ENCODE data around the gene NUDT1. TPM values are rescaled to one million over a fixed set of nuclear protein-coding genes. Genes with fewer than 3 reads are reported as not detected.
A peak's percentile ranks its signal among the peaks of the same experiment; 100 is the strongest.

Gene NUDT1
- total RNA-seq, 1 donor from 2014 or later: 12.0 TPM

GRCh38 chr7:2247141-2247995 is 5.3 kb downstream of the NUDT1 start:
- Histone ChIP-seq H3K27ac (ENCODE audit: low read depth, low read length) (no peak overlapping the region), H3K9ac (ENCODE audit: low read length) (no peak overlapping the region)
- no peak overlapping the region for H3K27ac Mint-ChIP-seq (ENCODE audit: unreplicated experiment)

GRCh38 chr7:2248984-2249694 is 7.1 kb downstream of the NUDT1 start:
- Histone ChIP-seq H3K4me2 (ENCODE audit: low read length) (peak overlapping the region; percentile 56), H2AFZ (ENCODE audit: low read depth, low read length) (peak overlapping the region; percentile 20), H3K27ac (ENCODE audit: low read depth, low read length) (peak overlapping the region; percentile 88), H3K79me2 (ENCODE audit: insufficient read depth, low read length) (no peaks in the 10 kb centered on the region), H3K4me1 (ENCODE audit: insufficient read depth, low read length) (peaks cover 17% of the 10 kb centered on the region), H3K27me3 (ENCODE audit: insufficient read depth, low read length) (no peaks in the 10 kb centered on the region), H4K20me1 (ENCODE audit: insufficient read depth, low read length) (peaks cover under 1% of the 10 kb centered on the region), H3K4me3 (ENCODE audit: insufficient read depth, low read depth, low read length) (no peak overlapping the region), H3K9ac (ENCODE audit: low read length) (peak overlapping the region; percentile 79), H3K9me3 (ENCODE audit: insufficient read depth, low read depth, low read length) (no peaks in the 10 kb centered on the region), H3K36me3 (ENCODE audit: insufficient read depth, low read length) (no peaks in the 10 kb centered on the region)
- no peaks in the 10 kb centered on the region for H3K9me3 Mint-ChIP-seq (ENCODE audit: unreplicated experiment)
- TF ChIP-seq EZH2 (IDR thresholded peaks at IDR 0.05; ENCODE audit: insufficient read depth, low read length) (no peak), CTCF (IDR thresholded peaks at IDR 0.05; ENCODE audit: insufficient read depth, low read depth, low read length) (peak; percentile 5)
- H3K27me3 Mint-ChIP-seq (ENCODE audit: low read depth, unreplicated experiment): no peaks in the 10 kb centered on the region
- no peak overlapping the region for H3K4me3 Mint-ChIP-seq (ENCODE audit: unreplicated experiment)
- DNase-seq (ENCODE audit: low read depth): peak; percentile 94
- H3K36me3 Mint-ChIP-seq (ENCODE audit: low read depth, unreplicated experiment): peaks cover 6% of the 10 kb centered on the region
- peak overlapping the region; percentile 96 for H3K27ac Mint-ChIP-seq (ENCODE audit: unreplicated experiment)
- peak; percentile 56 for FAIRE-seq
- H3K4me1 Mint-ChIP-seq (ENCODE audit: low read depth, unreplicated experiment): peaks cover 16% of the 10 kb centered on the region

More at GRCh38 chr7:2247141-2247995, 5.3 kb downstream of the NUDT1 start:
- Histone ChIP-seq H3K36me3 (ENCODE audit: insufficient read depth, low read length) (no peaks in the 10 kb centered on the region), H3K9me3 (ENCODE audit: insufficient read depth, low read depth, low read length) (no peaks in the 10 kb centered on the region), H3K27me3 (ENCODE audit: insufficient read depth, low read length) (no peaks in the 10 kb centered on the region), H3K4me2 (ENCODE audit: low read length) (no peak overlapping the region), H2AFZ (ENCODE audit: low read depth, low read length) (no peak overlapping the region), H3K79me2 (ENCODE audit: insufficient read depth, low read length) (peaks cover 4% of the 10 kb centered on the region), H4K20me1 (ENCODE audit: insufficient read depth, low read length) (no peaks in the 10 kb centered on the region), H3K4me3 (ENCODE audit: insufficient read depth, low read depth, low read length) (no peak overlapping the region), H3K4me1 (ENCODE audit: insufficient read depth, low read length) (peaks cover 21% of the 10 kb centered on the region)
- no peak for FAIRE-seq
- DNase-seq (ENCODE audit: low read depth): no peak
- no peak for TF ChIP-seq EZH2 (IDR thresholded peaks at IDR 0.05; ENCODE audit: insufficient read depth, low read length)
- peak; percentile 37 for TF ChIP-seq CTCF (IDR thresholded peaks at IDR 0.05; ENCODE audit: insufficient read depth, low read depth, low read length)
- Mint-ChIP-seq H3K9me3 (ENCODE audit: unreplicated experiment) (no peaks in the 10 kb centered on the region), H3K36me3 (ENCODE audit: low read depth, unreplicated experiment) (peaks cover 6% of the 10 kb centered on the region), H3K27me3 (ENCODE audit: low read depth, unreplicated experiment) (no peaks in the 10 kb centered on the region), H3K4me3 (ENCODE audit: unreplicated experiment) (peak overlapping the region; percentile 34), H3K4me1 (ENCODE audit: low read depth, unreplicated experiment) (peaks cover 16% of the 10 kb centered on the region)

Data from astrocyte (in vitro differentiated cells and primary cell).